Mesothelial cell of epicardium (in vitro differentiated cells): ENCODE results near the gene IL18RAP. TPM values are rescaled to one million over a fixed set of nuclear protein-coding genes. Genes with fewer than 3 reads are reported as not detected.

ENCODE experiments used
- DNase-seq, 2 experiments: peaks; one replicate each; pipeline ENCODE4 v3.0.0; 2021; ENCODE audit warnings: low spot score in 2 of 2; ENCODE audit not compliant: unreplicated experiment in 2 of 2
- H3K27ac Mint-ChIP-seq: 2 replicates; pipeline ENCODE4 v1.8.0; 2021; ENCODE audit warnings: mixed read lengths
- H3K27me3 Mint-ChIP-seq: 2 replicates; pipeline ENCODE4 v1.8.0; 2021; ENCODE audit warnings: low read depth, mixed read lengths
- H3K36me3 Mint-ChIP-seq: 2 replicates; pipeline ENCODE4 v1.8.0; 2021; ENCODE audit warnings: mixed read lengths
- H3K4me1 Mint-ChIP-seq: 2 replicates; pipeline ENCODE4 v1.8.0; 2021; ENCODE audit warnings: mixed read lengths
- H3K4me3 Mint-ChIP-seq: 2 replicates; pipeline ENCODE4 v1.8.0; 2021; ENCODE audit warnings: mild to moderate bottlenecking, moderate library complexity, mixed read lengths
- H3K9me3 Mint-ChIP-seq: 2 replicates; pipeline ENCODE4 v1.8.0; 2021; ENCODE audit warnings: mixed read lengths
- CTCF ChIP-seq: fragments of 200-600 bp; sonication (generic); IDR thresholded peaks from one replicate; pipeline ENCODE4 v1.5.0; 2021; ENCODE audit warnings: antibody characterized with exemption; ENCODE audit not compliant: unreplicated experiment
- total RNA-seq: library from RNA; stranded (reverse); gene quantifications from 3 replicates; pipeline ENCODE4 v1.2.1, GENCODE V29; 2021

IL18RAP gene, protein sequence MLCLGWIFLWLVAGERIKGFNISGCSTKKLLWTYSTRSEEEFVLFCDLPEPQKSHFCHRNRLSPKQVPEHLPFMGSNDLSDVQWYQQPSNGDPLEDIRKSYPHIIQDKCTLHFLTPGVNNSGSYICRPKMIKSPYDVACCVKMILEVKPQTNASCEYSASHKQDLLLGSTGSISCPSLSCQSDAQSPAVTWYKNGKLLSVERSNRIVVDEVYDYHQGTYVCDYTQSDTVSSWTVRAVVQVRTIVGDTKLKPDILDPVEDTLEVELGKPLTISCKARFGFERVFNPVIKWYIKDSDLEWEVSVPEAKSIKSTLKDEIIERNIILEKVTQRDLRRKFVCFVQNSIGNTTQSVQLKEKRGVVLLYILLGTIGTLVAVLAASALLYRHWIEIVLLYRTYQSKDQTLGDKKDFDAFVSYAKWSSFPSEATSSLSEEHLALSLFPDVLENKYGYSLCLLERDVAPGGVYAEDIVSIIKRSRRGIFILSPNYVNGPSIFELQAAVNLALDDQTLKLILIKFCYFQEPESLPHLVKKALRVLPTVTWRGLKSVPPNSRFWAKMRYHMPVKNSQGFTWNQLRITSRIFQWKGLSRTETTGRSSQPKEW
- total RNA-seq: not detected in 3 replicates

GRCh38 chr2:102422910-102423309 is at the start of gene IL18RAP:
Gene IL18RAP, plus strand, starts transcription at chr2:102423160. Its CDS starts 118 bp downstream, at chr2:102423278.
- H3K9me3 Mint-ChIP-seq: peaks cover 4% of the 10 kb centered on the region
- no peak within 1 kb of the TSS for H3K4me3 Mint-ChIP-seq
- peaks cover 52% of the 10 kb centered on the region for H3K27me3 Mint-ChIP-seq
- DNase-seq: no peak
- H3K4me1 Mint-ChIP-seq: no peaks in the 10 kb centered on the region
- no peak for TF ChIP-seq CTCF
- no peaks in the 10 kb centered on the region for H3K36me3 Mint-ChIP-seq
- H3K27ac Mint-ChIP-seq: no peak within 1 kb of the TSS

DNA sequence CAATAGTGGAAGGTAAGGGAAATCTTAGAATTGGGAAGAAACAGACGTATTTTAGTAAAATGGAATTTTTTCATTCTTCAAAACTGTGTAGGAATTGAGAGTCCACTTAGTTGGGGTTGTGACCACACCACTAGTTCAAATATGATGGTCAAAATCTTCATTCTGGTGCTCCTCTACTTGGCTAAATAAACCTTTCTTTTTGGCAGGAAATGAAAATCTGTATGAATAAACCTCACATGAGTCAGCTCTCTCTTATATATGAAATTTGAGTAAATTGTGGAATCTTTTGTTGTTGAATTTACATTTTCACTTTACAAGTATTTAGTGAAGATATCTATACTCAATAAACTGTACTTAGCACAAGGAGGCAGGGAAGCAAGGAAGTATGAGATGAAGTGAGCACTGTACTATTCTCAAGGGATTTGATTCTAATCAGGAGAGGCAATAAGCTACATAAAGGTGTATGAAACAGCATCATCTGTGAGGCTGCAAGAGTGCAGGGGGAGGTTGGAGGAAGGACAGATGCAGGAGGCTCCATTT is 46.8 kb upstream of the IL18RAP start:
- no peak for TF ChIP-seq CTCF
- H3K9me3 Mint-ChIP-seq: peaks cover 37% of the 10 kb centered on the region
- H3K4me1 Mint-ChIP-seq: no peaks in the 10 kb centered on the region
- H3K27ac Mint-ChIP-seq: no peak overlapping the region
- no peak for DNase-seq
- no peak overlapping the region for H3K4me3 Mint-ChIP-seq
- H3K27me3 Mint-ChIP-seq: no peaks in the 10 kb centered on the region
- H3K36me3 Mint-ChIP-seq: no peaks in the 10 kb centered on the region

- Mint-ChIP-seq H3K27me3 (no peaks in the 10 kb centered on the region), H3K36me3 (no peaks in the 10 kb centered on the region), H3K4me1 (no peaks in the 10 kb centered on the region), H3K9me3 (peaks cover 45% of the 10 kb centered on the region), H3K27ac (no peak overlapping the region), H3K4me3 (no peak overlapping the region)
- no peak for DNase-seq
- no peak for TF ChIP-seq CTCF
Measured at GRCh38 chr2:102383722-102384121, 39.2 kb upstream of the IL18RAP start.

GRCh38 chr2:102385522-102385921 is 37.4 kb upstream of the IL18RAP start:
- peaks cover 34% of the 10 kb centered on the region for H3K9me3 Mint-ChIP-seq

GRCh38 chr2:102386004-102386403 is 37.0 kb upstream of the IL18RAP start:
- Mint-ChIP-seq H3K36me3 (no peaks in the 10 kb centered on the region), H3K27me3 (no peaks in the 10 kb centered on the region), H3K9me3 (peaks cover 29% of the 10 kb centered on the region), H3K4me1 (no peaks in the 10 kb centered on the region), H3K4me3 (no peak overlapping the region), H3K27ac (no peak overlapping the region)
- no peak for DNase-seq
- no peak for TF ChIP-seq CTCF

More at GRCh38 chr2:102385522-102385921, 37.4 kb upstream of the IL18RAP start:
- Mint-ChIP-seq H3K27ac (no peak overlapping the region), H3K36me3 (no peaks in the 10 kb centered on the region), H3K4me3 (no peak overlapping the region), H3K27me3 (no peaks in the 10 kb centered on the region), H3K4me1 (no peaks in the 10 kb centered on the region)
- no peak for TF ChIP-seq CTCF
- no peak for DNase-seq
